Putamen (tissue), 1 donor: ENCODE data around the gene SPATA12.

Experiments used
- DNase-seq: peaks from one replicate; pipeline ENCODE4 v3.0.0-alpha.2; 2016; ENCODE audit warnings: low spot score

The SPATA12 gene

DNA sequence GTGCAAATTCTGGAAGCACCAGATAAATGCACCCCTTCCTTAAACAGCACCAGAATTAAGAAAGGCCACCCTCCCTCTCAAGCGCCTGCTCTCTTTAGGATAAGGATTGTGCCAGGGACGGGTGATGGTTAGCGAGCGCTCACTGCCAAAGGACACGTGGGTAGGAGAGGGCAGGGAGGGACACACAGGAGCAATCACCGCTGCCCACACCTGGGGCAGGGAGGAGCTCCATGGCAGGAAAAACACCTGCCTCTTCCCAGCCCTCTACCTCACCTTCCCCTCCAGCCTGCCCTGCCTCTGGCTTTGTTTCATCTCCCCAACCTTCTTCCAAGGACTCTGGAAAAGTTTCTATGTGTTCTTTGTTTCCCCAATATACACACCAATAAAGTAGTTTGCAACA lies 7.3 kb upstream of the SPATA12 start:
- DNase-seq = no peak

DNA sequence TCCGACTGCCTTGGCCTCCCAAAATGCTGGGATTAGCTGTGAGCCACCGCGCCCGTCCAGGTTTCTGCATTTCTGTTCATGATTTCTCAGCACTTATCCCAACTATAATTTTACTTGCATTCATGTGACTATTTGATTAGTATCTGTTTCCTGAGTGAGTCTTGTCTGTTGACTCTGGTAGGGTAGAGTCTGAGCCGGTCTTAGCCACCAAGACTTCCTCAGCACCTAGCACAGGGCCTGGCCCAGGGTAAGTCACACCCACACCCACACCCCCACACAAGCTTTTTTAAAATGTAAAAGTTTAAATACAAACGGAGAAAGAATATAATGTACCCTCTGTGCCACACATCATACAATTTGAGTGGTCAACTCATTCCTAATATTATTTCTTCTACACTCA lies 3.1 kb upstream of the SPATA12 start:
- no peak for DNase-seq

DNA sequence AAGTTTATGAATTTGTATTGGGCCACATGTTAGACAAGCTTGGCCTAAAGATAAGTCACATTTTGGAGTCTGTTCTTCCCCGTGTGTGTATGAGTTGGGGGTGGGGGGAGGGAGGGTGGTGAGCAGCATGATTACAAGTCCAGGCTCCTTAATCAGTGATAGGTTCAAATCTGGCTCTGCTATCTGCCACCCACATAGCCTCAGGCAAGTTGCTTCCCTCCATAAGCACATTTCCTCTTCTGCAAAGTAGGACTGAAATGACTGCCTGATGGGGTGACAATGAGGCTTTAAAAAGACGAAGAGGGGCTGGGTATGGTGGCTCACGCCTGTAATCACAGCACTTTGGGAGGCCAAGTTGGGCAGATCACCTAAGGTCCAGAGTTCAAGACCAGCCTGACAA lies 1.1 kb upstream of the SPATA12 start:
- no peak for DNase-seq

DNA sequence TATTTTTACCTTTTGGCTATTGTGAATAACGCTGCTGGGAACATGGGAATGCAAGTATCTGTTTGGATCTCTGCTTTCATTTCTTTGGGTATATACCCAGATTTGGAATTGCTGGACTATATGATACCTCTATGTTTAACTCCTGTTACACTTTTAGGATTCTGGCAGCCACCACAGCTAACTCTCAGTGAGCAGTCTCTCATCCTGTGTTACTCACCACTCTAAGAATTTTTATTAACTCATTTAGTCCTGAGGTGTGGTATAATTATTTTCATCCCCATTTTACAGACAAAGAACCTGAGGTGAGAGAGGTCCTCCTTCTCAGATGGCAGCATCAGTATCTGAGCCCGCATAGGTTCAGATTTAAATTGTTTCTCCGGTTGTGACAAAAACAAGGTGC lies 1.1 kb downstream of the SPATA12 start:
- no peak for DNase-seq

DNA sequence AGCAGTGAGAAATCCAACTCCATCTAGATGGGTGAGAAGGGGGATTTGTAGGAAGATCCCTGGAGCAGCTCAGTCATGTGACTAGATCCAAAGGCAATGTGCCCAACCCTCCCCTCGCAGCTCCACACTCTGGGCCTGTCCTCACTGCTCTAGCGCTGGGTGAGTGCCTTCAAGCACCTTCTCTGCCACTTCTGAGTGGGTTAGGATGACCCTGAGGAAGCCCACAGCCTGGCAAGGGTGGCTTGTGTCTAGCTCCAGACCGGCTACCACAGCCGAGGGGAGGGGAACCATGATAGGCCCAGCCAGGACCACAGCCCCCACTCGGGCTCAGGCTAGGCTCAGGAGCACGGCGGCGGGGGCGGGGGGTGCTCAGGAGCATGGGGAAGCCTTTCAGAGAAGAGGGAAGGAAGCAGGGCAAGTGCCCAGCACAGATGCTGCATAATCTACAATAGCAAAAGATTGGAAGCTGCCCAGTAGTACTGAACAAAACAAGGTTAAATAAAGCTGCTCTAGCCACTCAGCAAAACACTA lies 1.7 kb downstream of the SPATA12 start:
- no peak for DNase-seq

DNA sequence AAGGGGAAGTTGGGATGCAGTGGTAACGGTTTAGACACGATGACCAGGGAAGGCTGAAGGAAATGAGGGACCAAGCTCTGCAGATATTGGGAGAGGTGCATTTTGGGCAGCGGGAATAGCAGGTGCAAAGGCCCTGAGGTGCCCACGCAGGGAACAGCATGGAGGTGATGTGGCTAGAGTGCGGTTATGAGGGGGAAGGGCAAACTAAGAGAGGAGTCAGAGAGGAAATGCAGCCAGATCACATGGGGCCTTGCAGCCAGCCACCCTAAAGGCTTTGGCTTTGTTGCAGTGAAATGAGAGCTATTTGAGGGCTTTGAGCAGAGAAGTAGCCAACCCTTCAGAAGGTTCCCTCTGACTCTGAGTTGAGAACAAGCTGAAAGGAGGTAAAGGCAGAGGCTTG lies 2.6 kb downstream of the SPATA12 start:
- no peak for DNase-seq

DNA sequence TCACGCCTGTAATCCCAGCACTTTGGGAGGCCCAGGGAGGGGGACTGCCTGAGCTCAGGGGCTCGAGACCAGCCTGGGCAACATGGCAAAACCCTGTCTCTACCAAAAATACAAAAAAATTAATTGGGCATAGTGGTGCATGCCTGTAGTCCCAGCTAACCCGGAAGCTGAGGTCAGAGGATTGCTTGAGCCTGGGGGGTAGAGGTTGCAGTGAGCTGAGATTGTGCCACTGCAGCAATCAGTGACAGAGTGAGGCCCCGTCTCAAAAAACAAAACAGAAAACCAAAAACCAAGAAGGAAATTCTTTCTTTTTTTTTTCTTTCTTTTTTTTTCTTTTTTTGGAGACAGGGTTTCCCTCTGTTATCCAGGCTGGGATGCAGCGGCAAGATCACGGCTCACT lies 3.5 kb downstream of the SPATA12 start:
- DNase-seq = no peak

DNA sequence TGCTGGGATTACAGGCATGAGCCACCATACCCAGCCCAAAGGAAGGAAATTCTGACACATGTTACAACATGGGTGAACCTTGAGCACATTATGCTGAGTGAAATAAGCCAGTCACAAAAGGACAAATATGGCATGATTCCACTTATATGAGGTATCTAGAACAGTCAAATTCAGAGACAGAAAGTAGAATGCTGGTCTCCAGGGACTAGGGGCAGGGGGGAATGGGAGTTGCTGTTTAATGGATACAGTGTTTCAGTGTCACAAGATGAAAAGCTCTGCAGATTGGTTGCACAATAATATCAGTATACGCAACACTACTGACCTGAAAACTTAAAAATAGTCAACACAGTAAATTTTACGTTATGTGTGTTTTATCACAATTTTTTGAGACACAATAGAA lies 4.1 kb downstream of the SPATA12 start:
- no peak for DNase-seq

DNA sequence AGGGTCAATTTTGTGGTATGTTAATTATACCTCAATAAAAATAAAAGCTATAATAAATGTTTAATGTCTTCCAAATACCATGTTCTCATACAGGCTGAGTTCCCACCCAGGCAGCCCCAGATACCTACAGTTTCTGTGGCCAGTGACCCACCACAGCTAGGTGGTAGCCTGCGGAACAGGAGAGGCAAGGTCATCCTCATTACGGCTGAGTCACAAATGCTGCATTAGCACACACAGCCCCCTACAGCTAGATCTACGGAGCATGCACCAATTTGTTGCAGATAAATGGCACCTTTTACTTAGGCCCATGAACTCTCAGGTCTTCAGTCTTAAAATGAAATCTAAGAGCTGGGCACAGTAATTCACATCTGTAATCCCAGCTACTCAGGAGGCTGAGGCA lies 5.1 kb downstream of the SPATA12 start:
- no peak for DNase-seq

DNA sequence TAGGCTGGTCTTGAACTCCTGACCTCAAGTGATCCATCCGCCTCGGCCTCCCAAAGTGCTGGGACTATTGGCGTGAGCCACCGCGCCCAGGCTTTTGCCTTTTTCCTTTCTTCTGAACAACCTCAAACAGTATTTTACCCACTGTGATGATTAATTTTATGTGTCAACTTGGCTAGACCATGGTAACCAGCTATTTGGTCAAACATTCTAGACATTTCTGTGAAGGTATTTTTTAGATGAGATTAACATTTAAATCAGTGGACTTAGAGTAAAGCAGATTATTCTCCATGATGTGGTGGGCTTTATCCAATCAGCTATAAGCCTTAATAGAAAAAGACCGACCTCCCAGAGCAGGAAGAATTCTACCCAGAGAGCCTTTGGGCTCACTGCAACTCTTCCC lies 6.0 kb downstream of the SPATA12 start:
- no peak for DNase-seq

DNA sequence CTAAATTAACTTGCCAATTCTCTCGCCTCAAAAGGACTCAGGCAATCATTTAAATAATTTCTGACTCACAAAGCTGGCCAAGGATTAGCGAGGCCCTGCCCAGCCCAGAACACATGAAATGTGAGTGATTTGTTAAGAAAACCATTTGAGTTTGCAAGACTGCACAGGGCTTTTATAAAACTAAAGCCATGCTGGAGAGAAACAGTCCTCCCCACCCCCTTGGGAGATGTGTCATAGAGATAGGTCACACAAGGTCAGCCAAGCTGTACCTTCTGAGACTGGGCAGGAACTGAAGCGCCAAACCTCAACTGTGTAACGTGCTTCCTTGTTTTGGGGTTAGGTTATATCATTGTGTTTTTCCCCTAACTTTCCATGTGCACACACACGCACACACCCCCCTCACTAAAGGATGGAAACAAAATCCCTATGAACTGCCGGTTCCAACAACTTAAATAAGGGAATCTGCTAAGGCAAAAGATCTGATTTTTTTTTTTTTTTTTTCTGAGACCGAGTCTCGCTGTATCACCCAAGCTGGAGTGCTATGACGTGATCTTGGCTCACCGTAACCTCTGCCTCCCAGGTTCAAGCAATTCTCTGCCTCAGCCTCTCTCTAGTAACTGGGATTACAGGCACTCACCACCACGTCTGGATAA lies 8.1 kb downstream of the SPATA12 start:
- no peak for DNase-seq

DNA sequence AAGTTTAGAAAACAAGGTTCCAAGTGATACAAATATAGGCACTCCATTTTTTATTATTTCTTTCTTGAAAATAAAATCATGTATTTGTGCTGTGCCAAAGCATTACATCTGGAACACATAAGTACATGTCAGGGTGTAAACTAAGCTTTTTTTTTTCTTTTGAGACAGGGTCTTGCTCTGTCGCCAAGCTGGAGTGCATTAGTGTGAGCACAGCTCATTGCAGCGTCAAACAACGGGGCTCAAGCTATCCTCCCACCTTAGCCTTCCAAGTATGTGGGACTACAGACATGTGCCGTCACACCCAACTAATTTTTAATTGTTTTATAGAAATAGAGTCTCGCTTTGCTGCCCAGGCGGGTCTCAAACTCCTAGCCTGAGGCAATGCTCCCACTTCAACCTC lies 9.0 kb downstream of the SPATA12 start:
- no peak for DNase-seq

DNA sequence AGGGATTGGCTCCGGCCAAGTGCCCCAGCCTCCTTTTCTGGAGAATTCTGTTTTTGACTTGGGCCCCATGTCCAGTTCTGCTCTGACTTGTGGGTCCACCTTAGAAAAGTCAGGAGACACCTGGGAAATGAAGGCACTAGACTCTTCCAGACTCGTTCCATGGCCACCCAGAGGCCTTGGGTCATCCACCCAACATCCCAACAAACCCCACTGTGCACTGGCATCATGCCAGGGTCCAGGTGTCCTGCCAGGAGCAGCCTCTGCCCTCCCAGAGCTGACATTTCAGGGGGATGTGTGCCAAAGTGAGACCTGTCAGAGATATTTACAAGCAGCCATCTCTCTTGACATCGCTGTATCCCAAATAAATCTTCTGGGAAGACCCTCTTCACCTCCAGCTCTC lies 13.2 kb downstream of the SPATA12 start:
- DNase-seq = no peak

DNA sequence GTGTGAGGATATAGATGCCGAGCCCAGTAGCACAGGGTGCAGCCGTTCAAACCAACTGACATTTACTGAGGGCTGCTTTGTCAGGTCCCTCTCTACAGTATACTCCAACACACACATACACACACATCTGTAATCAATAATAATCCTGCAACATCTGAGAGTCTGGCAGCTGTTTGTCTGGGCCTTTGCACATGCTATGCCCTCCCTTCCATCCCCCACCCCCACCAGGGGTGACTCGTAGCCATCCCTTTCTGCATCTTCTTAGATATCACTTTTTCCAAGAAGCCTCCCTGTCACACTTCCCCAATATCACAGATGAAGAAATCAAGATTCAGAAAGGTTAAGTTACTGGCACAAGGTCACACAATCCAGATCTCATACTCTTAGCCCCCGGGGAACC lies 13.7 kb downstream of the SPATA12 start:
- no peak for DNase-seq

DNA sequence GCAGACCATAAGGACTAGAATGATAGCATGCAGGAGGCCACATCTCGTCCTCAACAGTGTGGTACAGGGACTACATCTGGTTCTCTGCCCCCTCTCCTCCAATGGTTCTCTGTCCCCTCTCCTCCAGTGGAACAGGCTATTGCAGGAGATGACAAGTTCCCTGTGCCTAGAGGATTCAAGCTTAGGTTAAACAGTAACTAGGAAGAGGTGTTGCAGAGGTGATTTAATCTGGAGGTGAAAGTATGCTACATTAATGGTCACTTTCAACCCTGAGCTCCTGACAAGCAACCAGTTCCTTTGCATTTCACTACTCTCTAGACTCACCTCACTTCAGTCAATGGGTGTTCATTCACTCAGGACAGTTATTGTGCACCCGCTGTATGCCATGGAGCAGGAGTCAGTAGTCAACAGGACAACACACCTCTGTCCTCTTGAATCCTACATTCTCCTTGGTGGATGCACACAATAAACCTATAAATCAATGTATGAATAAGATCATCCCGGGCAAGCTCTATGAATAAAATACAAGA lies 16.0 kb downstream of the SPATA12 start:
- DNase-seq = no peak

DNA sequence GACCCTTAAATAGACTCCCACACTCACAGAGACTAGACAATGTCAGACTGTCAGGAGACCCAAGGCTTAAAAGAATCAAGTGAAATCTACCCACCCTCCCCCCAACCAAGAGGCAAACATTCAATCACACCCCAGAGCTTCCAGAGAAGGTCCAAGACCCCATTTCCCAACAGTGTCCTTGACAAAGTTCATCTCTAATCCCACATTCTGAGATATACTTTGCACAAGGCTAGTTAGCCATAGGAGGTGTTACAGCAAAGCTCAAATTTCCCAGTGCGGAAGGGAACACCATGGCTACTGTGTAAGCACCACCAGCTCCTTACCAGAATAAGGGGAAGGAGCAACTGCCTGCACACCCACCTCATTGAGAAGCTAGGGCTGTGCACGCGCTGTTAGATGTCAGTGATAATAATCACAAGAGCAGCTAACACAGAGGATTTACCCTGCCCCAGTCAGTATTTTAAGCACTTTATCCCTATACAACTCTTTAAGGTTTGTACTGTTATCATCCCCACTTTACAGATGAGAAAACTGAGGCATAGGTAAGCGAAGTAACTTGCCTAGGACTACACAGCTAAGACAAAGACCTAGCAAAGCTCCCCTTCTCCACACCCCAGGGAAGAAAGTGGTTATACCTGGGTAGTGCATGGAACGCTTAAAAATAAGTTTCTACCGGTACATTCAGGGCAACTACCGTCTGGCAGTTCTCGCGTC lies 17.3 kb downstream of the SPATA12 start:
- no peak for DNase-seq

DNA sequence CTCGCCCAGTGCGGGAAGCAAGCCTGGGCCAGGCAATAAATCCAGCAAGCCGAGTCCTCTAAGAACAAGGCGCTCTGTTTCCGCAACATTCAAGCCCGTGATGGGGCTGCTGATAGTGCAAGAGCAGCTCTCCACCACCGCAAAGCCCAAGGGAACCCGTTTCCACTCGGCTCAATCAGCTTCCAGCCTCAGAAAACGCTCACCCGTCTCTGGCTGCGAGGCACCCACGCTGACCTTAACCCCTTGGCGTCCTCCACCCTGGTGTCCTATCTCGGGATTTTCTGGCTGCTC lies 17.8 kb downstream of the SPATA12 start:
- peak; percentile 39 for DNase-seq

DNA sequence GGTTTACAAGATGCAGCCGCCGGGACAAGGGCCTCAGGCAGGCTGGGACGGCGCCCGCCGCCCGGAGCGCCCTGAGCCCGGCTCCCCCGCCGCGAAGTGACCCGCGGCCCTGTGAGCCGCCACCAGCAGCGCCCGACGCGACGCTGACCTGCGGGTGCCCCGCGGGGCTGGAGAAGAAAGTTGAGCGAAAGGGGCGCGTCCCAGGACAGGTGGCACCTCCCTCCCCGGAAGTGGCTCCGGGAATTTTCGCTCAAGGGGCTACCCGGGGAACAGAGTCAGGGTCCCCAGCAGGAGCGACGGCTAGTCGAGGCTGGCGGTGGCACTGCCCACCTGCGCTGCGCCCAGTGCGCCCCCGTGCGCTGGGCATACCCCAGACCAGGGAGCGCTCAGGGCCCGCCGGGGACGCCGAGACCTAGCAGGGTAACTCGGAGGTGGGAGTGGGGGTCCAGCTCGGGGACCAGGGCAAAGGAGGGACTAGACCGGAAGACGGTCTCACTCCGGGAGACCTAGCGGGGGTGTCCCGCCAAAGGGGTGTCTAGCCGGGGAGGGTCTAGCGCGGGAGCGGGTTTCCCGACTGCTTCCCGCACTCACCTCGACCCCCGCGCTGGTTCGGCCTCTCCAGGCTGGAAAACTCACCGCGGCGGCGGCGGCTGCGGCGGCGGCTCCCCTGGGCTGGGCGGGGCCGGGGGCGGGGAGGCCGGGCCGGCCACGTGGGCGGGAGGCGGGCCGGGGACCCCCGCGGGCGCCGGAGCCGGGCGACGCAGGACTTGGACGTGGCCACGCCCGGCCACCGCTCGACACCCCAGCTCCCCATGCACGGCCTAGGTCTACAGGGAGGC lies 18.4 kb downstream of the SPATA12 start:
- DNase-seq = no peak

DNA sequence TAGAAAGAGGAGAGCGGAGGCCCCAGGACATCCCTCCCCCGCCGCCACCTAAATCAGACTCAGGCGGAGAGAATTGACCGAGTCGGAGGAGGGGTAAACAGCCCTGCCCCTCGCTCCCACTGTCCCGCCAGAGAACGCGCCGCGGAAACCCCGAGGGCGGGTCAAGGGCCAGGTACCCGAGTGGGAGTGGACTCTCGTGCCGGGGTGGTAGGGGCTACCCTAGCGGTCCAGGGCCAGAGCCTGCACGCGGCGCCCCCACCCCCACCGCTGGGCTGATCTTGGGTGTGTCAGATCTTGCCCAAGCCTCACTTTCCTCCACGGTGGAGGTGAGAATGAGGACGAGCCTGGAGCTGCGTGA lies 19.0 kb downstream of the SPATA12 start:
- DNase-seq = no peak

DNA sequence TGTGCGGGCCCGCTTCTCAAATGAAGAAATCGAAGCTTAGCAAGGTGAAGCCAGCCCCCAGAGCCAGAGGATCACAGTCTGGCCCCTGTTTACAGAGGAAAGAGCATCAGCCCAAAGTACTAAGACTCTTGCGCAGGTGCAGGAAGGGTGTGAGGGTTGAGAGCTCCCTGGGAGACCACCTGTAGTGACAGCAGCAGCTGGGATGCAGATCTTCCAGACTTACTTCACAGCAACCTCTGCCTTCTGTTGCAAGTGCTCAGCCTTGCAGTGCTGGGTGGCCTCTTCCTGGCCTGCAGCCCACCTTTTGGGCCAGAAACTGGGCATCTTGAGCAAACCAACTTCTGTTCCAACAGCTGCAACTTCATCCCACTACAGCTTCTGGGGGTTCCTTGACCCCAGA lies 19.7 kb downstream of the SPATA12 start:
- no peak for DNase-seq

DNA sequence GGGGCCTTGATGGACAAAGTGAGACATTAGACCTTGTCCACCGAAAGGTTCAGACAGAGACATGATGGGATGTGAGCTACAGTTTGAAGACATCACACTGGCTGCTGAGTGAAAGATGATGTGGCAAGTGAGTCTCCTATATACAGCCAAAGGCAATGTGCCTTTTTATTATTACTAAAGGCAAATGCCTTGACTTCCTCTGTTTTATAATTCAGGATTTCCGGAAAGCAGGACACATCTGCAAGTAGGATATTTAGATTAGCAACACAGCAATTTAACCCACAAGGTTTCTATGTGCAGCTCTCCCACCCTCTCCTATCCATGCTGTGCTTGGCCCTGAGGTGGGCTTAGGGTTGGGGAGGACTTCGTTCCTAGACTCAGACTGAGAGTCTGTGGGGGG lies 20.7 kb downstream of the SPATA12 start:
- no peak for DNase-seq

DNA sequence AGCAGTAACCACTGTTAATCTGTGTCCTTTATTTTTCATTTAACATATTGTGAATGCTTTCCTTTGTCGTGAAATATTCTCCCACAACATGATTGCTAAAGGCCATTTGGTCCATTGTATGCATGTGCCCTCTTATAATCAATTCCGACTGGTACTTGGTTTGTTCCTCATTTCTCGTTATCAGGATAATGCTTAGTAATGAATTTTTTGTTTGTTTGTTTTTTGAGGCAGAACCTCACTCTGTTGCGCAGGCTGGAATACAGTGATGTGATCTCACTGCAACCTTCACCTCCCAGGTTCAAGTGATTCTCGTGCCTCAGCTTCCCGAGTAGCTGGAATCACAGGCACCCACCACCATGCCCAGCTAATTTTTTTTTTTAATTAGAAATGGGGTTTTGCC lies 22.0 kb downstream of the SPATA12 start:
- DNase-seq = no peak
